Activated CD4-positive, CD25-positive, alpha-beta regulatory T cell treated with anti-CD3 and anti-CD28 coated beads, Interleukin-2, amount 50 U/mL, for 16 hours (primary cell): ENCODE results near the gene SPECC1.
"Not testable (repeated sequence)": the region's sequence is repeated elsewhere in the genome, so short reads cannot be mapped to it uniquely, and the experiment has no call there.

Experiments used
- DNase-seq: peaks from one replicate; pipeline ENCODE4 v3.0.0-alpha.2; 2020; ENCODE audit warnings: low read depth, low spot score

SPECC1 gene

GRCh38 chr17:20094777-20095176, 85.6 kb downstream of the SPECC1 start:
- no peak for DNase-seq

GRCh38 chr17:20095336-20096080, 86.3 kb downstream of the SPECC1 start:
- DNase-seq, result no peak

GRCh38 chr17:20096430-20096829, 87.3 kb downstream of the SPECC1 start:
- DNase-seq, result no peak

DNA sequence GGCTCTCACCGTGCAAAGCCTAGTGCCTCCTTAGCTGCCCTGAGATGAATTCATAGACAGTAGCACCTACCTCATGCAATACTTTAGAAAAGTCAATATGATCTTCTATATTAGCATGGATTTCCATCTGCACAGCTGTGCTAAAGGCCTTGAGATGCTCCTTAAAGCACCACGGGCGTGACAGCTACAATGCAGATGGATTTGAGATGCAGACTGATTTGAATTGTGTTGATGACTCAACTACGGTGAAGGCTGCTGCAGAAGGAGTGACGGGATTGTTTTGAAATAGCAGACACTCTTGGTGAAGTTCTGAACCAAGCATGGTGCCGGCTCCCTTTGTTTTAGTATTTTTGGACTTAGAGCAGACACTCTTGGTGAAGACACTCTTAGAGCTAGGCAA, 88.2 kb downstream of the SPECC1 start:
- DNase-seq, result no peak

DNA sequence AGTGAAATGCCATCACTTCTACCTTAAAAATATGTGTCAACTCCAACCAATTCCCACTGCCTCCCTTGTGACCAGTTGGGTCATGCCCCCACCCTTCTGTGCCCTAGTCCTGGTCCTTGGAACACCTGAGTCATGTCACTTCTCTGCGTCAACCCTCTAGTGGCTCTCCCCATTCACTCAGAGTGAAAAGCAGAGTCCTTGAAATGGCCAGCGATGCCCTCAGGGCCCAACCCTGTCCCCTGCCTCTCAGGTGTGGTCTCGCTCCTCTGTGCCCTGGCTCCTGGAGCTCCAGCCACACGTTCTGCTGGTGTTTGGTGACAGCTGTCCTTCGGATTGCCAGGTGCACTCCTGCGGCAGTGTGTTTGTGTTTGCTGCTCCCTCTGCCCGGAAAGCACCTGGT, 89.2 kb downstream of the SPECC1 start:
- DNase-seq, result no peak

- DNase-seq, result not testable (repeated sequence)
These were observed 91.6 kb downstream of the SPECC1 start for GRCh38 chr17:20100806-20101205.

- DNase-seq, result no peak
These were observed 94.6 kb downstream of the SPECC1 start for GRCh38 chr17:20103454-20104446.

DNA sequence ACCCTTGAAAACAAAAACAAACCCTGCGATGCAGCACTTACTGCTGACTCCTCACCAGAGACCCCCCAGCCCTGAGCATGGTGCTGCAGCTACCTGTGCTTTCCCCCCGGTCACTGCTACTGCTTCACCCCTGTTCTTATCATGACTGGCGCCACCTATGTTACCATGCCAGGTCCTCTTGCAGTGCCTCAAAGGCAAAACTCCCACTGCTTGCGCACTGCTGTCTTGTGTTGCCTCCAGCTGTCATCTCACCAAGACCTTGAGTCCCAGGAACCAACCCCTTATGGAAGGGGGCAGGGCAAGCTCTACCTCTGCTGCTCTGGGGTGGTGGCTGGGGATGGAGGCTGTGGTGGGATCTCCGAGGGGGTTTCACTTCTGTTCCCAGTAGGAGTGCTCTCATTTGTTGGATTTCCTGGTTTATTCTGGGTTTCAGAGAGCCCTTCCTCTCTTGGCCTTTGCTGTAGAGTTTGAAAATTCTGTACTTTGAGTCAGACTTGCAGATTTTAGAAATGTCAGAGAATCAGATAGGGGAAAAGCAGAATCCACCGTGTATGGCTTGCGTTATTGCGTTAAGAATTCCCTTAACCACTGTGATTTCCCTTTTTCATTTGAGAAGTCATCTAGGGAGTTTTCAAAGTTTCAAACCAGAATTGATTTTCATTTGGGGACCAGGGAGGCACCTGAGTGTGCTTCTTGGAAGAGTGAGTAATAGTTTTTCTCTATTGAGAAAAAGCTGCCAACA, 96.6 kb downstream of the SPECC1 start:
- no peak for DNase-seq

DNA sequence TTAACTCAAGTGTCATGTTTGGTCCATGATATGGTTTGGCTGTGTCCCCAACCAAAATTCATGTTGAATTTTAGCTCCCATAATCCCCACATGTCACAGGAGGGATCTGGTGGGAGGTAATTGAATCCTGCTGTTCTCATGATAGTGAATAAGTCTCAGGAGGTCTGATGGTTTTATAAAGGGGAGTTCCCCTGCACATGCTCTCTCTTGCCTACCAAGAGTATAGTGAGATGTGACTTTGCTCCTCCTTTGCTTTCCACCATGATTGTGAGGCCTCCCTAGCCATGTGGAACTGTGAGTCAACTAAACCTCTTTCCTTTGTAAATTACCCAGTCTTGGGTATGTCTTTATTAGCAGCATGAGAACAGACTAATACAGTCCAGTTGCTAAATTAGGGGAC, 97.3 kb downstream of the SPECC1 start:
- DNase-seq, result not testable (repeated sequence)

DNA sequence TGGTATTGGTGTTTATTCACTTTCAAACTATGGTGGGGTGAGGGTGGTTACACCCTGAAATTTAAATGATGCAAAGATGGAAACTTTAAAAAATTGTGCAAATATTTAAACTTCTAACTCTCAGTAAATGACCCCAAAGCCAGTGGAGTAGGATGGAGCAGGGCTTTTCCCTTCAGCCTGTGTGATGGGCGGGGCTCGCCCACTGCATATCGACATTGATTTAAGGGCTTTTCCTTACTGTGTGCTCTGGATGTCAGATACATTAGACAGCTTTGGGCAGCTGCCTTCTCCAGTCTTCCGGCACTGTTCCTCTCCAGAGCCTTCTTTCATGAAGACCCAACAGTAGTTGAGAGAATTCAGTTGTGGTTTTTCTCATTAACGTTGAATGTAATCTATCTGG, 99.9 kb downstream of the SPECC1 start:
- DNase-seq, result no peak

DNA sequence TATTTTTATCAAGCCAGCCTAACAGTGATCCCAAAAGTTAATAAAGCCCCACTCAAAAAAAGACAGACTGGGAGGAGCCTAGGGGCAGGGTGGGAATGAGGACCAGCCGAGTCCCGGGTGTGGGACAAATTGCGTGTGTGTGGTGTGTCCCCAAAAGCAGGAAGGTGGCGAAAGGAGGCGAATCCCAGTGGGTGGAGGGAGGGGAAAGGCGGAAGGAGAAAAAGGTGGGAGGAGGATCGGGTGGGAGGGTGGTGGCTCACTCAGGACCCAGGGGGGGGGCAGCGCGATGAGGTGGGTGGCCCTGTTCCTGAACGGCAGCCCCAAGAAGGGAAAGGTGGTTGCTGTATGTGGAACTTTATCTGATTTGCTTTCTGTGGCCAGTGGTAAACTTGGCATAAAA, 102.4 kb downstream of the SPECC1 start:
- no peak for DNase-seq

DNA sequence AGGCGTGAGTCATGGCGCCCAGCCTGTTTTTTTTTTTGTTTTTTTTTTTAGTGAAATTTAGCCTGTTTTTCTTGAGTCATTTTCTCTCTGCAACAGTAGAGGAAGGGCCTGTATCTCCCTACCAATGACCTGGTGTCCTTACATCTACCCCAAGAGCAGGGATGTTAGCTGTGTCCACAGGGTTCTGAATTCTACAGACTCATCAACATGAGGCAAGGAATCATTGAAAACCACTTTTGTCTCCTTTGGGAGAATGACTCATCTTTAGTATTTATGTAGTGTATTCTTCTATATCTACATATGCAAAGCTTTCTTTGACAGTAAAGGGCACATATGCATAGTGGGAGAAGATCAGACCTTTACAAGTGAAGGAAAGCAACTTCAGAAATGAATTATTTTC, 105.3 kb downstream of the SPECC1 start:
- no peak for DNase-seq

DNA sequence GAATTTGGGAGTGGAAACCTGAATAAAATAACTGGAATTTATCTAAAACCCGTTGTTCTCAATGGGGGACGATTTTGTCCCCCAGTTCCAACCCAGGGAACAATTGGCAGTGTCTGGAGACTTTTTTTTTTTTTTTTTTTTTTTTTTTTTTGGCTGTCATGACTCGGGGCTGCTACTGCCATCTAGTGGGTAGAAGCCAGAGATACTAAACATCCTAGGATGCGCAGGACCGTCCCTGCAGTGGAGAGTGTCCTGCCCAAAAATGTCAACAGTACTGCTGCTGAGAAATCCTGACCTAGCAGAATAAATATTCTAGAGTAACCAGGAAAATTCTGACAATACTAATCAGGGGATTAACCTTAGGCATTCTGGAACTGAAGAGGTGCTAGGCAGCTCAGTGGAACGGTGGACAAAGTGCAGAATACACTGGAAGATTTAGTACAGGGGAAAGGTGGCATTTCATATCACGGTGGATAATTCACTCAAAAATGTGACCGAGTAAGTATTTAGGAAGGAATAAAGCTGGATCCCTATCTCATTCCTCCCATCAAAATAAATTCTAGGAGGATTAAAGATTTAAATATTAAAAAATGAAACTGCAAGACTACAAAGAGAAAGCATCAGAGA, 107.6 kb downstream of the SPECC1 start:
- DNase-seq, result peak; percentile 2

DNA sequence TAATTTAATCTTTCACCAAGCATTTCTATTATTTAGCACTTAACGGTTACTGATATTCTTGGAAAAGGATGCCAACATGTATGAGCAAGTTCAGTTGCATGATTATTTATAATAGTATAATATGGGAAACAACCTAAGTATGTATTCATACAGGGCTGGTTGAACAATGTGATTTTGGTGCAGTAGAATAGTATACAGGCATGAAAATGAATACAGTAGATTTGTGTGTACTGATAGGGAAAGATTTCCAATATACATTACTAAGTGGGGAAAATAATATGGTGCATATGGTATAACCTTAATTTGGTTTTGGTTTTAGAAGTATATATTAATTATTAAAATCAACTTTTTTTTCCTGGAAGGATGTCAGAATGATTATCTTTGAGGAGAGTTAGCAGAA, 109.1 kb downstream of the SPECC1 start:
- no peak for DNase-seq

GRCh38 chr17:20120836-20121235, 111.7 kb downstream of the SPECC1 start:
- no peak for DNase-seq

DNA sequence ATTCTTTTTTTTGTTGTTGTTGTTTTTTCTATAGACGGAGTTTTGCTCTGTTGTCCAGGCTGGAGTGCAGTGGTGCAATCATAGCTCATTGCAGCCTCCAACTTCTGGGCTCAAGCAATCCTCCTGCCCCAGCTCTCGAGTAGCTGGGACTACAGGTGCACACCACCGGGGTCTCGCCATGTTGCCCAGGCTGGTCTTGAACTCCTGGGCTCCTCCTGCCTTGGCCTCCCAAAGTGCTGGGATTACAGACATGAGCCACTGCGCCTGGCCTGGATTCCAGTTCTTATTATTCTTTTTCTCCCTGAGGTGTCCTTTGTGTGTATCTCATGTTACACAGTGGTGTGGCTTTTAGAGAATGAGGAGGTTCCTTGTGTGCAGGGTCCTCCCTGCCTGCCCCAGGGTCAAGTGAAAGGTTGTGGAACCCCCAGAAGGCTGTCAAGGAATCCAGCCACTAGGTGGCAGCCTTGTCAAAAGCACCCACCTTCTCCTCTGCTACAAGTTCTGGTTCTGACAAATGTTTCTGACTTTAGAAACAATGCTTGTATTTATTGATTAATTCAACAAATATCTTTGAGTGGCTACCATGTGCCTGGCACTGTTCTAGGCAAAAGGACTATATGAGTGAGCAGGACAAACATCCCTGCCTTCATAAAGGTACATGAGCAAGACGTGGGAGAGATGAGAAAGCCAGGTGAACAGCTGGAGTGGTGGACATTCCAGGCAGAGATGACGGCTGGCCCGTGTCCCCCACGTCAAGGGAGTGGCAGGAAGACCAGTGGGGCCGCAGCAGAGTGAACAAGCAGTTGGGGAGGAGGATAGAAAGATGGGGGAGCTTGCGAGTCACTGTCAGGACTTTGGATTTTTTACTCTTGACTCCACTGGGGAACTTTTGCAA, 112.4 kb downstream of the SPECC1 start:
- peak; percentile 45 for DNase-seq

- no peak for DNase-seq
These were observed 113.2 kb downstream of the SPECC1 start for GRCh38 chr17:20122254-20122879.

DNA sequence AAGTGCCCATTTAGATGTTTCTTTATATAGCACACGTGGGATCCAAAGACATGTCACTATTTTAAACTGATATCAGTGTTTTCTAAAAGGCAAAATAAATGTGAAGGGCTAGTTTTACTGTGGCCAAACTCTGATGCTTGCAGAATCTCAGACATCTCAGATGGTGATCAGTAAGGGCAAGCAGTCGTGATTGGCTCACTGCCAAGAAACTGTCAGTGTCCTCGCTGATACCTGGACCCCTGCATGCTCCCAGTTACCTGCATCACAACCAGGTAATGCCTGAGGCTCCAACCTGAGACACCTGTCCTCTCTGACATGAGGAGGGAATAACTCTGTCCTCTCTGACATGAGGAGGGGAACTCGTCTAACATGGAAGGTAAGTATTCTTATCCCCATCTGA, 114.0 kb downstream of the SPECC1 start:
- DNase-seq, result no peak

GRCh38 chr17:20125724-20126123, 116.6 kb downstream of the SPECC1 start:
- DNase-seq, result no peak
